Activated CD4-positive, CD25-positive, alpha-beta regulatory T cell (primary cell): ENCODE data around the gene ASH1L.
"Not testable (repeated sequence)": the region's sequence is repeated elsewhere in the genome, so short reads cannot be mapped to it uniquely, and the experiment has no call there.

Experiments used
- DNase-seq, 4 experiments: peaks; one replicate each; lab custom pipeline; 2025; lab: John Stamatoyannopoulos, UW

The ASH1L gene

GRCh38 chr1:155451199-155451598 lies 111.4 kb downstream of the ASH1L start:
- no peak for DNase-seq

- not testable (repeated sequence) for DNase-seq
Measured at GRCh38 chr1:155442431-155442830, 120.2 kb downstream of the ASH1L start.

- no peak for DNase-seq
Measured at GRCh38 chr1:155437405-155437804, 125.2 kb downstream of the ASH1L start.

- not testable (repeated sequence) for DNase-seq
Measured at GRCh38 chr1:155433831-155434389, 128.7 kb downstream of the ASH1L start.

GRCh38 chr1:155433128-155433830 lies 129.3 kb downstream of the ASH1L start:
- DNase-seq: not testable (repeated sequence)

- no peak for DNase-seq
Measured at GRCh38 chr1:155424091-155424490, 138.5 kb downstream of the ASH1L start.

GRCh38 chr1:155420788-155421187 lies 141.8 kb downstream of the ASH1L start:
- DNase-seq: no peak

- DNase-seq: not testable (repeated sequence)
Measured at GRCh38 chr1:155411840-155412239, 150.8 kb downstream of the ASH1L start.

- no peak for DNase-seq
Measured at GRCh38 chr1:155410931-155411330, 151.7 kb downstream of the ASH1L start.

- no peak for DNase-seq
Measured at GRCh38 chr1:155396874-155397476, 165.6 kb downstream of the ASH1L start.

GRCh38 chr1:155392898-155393411 lies 169.6 kb downstream of the ASH1L start:
- DNase-seq: no peak

- DNase-seq: no peak
Measured at GRCh38 chr1:155389826-155390225, 172.8 kb downstream of the ASH1L start.

- not testable (repeated sequence) for DNase-seq
Measured at GRCh38 chr1:155385836-155386235, 176.8 kb downstream of the ASH1L start.

- DNase-seq: no peak
Measured at GRCh38 chr1:155383406-155383805, 179.2 kb downstream of the ASH1L start.

GRCh38 chr1:155379631-155380090 lies 182.9 kb downstream of the ASH1L start:
- no peak for DNase-seq

- DNase-seq: no peak
Measured at GRCh38 chr1:155379180-155379579, 183.4 kb downstream of the ASH1L start.

- no peak for DNase-seq
Measured at GRCh38 chr1:155360051-155360450, 202.6 kb downstream of the ASH1L start.

- DNase-seq: no peak
Measured at GRCh38 chr1:155352631-155353030, 210.0 kb downstream of the ASH1L start.

GRCh38 chr1:155342842-155343241 lies 219.8 kb downstream of the ASH1L start:
- DNase-seq: no peak

GRCh38 chr1:155339515-155340097 lies 223.0 kb downstream of the ASH1L start:
- DNase-seq: no peak

- DNase-seq: no peak
Measured at GRCh38 chr1:155334962-155335361, 227.6 kb downstream of the ASH1L start.

- DNase-seq: no peak
Measured at GRCh38 chr1:155329980-155330598, 232.5 kb downstream of the ASH1L start.
